ENCODE results near the gene ZMYND8.
"Not testable (repeated sequence)": the region's sequence is repeated elsewhere in the genome, so short reads cannot be mapped to it uniquely, and the experiment has no call there.

The ZMYND8 gene

DNA sequence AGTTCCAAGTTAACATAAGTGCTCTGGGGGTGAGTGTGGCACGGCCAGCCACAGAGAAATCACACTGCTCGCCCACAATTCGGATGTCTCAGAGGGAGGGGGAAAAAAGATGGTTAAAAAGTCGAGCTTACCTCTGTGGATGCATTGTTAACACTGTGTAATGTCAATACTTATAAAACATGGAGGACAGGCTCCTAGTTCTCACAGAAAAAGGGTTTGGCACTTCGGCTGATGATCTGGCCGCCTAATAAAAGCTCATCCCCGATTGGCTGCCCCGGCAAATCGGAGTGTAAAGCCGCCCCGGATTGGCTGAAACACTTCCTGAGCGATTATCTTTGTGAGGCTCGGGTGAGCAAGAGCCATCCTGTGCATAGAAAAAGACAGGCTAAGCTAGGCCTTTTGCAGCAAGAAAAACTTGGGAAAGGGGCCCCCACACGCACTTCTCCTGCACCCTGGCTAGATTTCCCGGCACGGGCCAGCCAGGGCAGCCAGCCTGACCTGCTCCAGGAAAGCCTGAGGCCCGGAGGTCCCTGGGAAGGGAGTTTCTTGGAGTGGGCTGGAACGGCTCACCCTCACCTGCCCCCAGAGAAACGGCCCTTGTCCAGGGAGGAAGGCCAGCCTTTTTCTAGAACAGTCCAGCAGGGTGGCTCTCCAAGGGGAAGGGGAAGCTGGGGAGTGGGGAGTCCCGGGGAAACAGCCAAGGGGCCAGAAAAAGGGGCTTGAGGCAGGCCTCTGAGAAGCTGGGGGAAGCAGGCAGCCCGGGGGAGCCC, at the start of gene ZMYND8:
Gene ZMYND8, minus strand, starts transcription at position 174 of the 770 bp plus-strand sequence. Its CDS starts 29 bp downstream, at position 145.
- no peak for FAIRE-seq
- TF ChIP-seq POLR2A (IDR thresholded peaks at IDR 0.05; ENCODE audit: low read depth, low read length): peak; percentile 40
- DNase-seq (ENCODE audit: insufficient read length, low spot score): peak; percentile 61

DNA sequence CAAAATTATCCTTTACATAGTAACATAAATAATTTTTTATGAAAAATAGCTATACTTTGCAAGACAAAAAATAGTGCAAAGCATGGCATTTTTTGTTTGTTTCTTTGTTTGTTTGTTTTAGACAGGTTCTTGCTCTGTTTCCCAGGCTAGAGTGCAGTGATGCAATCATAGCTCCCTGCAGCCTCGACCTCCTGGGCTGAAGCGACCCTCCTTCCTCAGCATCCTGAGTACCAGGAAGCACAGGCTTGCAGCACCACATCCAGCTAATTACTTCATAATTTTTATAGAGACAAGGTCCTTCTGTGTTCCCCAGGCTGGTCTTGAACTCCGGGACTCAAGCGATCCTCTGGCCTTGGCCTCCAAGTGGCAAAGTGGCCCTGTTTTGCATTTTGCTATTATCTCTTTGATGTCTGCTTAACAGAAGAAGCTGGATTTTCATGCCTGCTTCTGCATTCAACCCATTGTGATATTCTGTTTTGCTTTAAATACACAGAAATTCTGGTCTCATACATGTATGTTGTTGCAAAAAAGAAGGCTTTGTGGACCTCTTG, 49.4 kb upstream of the ZMYND8 start:
- FAIRE-seq (no peak), DNase-seq (ENCODE audit: insufficient read length, low spot score) (no peak)
- TF ChIP-seq POLR2A (IDR thresholded peaks at IDR 0.05; ENCODE audit: low read depth, low read length): no peak

GRCh38 chr20:47400685-47401084, 44.2 kb upstream of the ZMYND8 start:
- TF ChIP-seq POLR2A (IDR thresholded peaks at IDR 0.05; ENCODE audit: low read depth, low read length): no peak
- DNase-seq (ENCODE audit: insufficient read length, low spot score) (peak; percentile 21), FAIRE-seq (no peak)

DNA sequence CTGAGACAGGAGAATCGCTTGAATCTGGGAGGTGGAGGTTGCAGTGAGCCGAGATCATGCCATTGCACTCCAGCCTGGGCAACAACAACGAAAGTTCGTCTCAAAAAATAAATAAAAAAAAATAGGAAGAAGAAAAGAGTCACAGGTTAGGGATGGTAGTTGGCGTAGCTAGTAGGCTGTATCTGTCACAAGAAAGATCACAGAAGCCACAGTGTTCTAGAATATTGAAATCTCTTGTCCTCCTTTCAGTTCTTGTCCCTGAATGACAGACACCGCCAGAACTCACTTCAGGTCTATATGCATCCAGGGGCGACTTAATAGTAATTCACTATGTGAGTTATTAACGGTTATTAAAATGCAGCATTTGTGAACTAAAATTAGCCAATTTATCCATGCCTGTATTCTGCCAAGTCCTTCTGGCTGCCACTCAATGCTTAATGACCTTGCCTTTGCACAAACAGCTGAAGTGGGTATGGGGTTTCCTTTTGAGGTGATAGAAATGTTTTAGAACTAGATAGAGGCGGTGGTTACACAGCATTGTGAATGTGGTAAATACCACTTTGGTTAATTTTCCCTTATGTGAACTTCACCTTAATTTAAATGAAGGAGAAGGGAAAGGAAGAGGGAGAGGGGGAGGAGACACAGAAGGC, 41.3 kb upstream of the ZMYND8 start:
- TF ChIP-seq POLR2A (IDR thresholded peaks at IDR 0.05; ENCODE audit: low read depth, low read length): no peak
- no peak for DNase-seq (ENCODE audit: insufficient read length, low spot score)
- FAIRE-seq: no peak

DNA sequence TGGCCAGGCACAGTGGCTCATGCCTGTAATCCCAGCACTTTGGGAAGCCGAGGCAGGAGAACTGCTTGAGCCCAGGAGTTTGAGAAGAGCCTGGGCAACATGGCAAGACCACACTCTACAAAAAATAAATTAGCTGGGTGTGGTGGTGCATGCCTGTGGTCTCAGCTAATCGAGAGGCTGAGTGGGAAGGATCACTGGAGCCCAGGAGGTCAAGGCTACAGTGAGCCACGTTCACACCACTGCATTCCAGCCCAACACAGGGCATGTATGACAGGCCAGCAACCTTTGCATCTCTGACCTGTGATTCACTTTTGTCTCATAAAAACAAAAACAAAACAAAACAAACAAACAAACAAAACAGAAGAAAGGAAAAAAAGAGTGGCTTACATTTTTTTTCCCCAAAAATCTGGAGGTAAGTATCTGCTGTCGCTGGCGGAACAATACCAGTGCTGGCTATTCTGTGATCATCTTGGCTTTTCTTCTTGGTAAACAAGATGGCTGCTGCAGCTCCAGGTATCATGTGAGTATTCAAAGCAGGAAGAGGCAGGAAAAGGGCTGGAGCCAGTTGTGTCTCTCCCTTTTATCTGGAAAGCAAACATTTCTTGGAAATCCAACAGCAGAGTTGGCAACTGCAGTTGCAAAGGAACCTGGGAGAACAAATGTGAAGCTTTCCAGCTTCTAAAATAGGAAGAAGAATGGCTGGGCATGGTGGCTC, 40.4 kb upstream of the ZMYND8 start:
- DNase-seq (ENCODE audit: insufficient read length, low spot score) (no peak), FAIRE-seq (no peak)
- no peak for TF ChIP-seq POLR2A (IDR thresholded peaks at IDR 0.05; ENCODE audit: low read depth, low read length)

- not testable (repeated sequence) for DNase-seq (ENCODE audit: insufficient read length, low spot score); FAIRE-seq
Measured at GRCh38 chr20:47393796-47394514, 37.5 kb upstream of the ZMYND8 start.

DNA sequence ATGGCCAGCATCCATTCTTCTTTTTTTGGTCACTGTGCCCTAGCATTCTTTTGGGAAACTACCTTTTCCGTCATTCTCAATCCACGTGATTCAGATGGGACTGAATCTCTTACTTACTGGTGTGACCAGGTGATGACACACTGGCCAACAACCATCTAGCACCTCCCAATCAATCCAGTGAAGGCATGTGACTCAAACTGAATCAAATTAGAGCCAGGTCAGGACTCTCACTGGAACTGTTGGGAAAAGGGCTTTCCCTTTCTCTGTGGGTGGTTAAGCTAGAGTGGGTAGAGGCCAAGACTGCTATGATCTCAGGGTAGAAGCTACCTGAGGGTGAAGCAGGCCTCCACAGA, 36.2 kb upstream of the ZMYND8 start:
- FAIRE-seq (no peak), DNase-seq (ENCODE audit: insufficient read length, low spot score) (peak; percentile 49)
- no peak for TF ChIP-seq POLR2A (IDR thresholded peaks at IDR 0.05; ENCODE audit: low read depth, low read length)

DNA sequence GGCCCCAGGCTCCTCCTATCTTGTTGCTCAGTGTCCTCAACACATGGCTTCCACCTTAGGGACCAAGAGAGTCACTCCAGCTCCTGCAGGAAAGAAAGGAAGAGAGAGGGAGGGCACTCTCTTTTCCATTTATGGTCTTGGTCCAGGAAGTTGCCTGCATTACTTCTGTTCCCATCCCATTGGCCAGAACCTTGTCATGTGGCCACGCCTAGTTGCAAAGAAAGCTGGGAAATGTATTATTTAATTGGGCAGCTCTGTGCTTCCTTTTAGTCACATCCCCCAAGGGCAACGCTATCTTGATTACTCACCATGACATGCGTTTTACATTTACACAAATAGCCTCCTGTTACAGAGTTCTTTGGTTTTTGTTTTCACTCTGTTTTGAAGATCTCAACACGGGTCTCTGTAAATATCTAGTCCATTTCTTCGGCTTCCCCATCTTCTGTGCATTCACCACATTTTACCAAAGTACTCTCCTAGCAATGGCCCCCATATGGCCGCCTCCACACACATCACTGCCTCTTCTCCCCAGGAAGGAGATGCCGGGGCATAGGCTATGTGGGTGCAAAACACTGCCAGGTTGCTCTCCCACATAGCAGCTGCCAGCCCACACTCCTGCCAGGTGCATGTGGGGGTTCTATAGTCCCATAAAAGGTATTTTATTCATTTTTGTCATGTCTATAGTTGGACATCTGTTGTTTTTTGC, 35.7 kb upstream of the ZMYND8 start:
- DNase-seq (ENCODE audit: insufficient read length, low spot score): peak; percentile 57
- no peak for TF ChIP-seq POLR2A (IDR thresholded peaks at IDR 0.05; ENCODE audit: low read depth, low read length)
- peak; percentile 11 for FAIRE-seq

DNA sequence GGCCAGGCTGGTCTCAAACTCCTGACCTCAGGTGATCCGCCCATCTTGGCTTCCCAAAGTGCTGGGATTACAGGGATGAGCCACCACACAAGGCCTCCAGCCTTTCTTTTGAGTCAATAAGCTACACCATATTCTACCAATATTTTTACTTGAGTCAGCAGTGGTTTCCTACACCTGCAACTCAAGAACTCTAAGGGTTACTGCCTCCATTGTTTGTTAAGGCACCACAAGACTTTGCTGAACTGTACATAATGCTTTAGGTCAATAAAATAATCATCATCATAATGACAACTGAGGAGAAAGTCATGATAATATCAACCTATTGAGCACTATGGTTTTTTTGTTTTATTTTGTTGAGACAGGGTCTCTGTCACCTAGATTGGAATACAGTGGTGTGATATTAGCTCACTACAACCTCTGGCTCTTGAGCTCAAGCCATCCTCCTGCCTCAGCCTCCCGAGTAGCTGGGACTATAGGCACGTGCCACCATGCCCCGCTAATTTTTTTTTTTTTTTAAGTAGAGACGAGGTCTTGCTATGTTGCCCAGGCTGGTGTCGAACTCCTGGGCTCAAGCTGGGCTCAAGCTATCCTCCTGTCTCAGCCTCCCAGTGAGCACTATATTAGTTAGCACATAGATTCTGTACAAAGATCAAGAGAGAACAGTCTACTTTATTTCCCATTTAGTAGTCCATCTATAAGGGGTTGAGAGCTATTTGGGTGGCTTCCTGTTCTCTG, 34.9 kb upstream of the ZMYND8 start:
- TF ChIP-seq POLR2A (IDR thresholded peaks at IDR 0.05; ENCODE audit: low read depth, low read length): no peak
- DNase-seq (ENCODE audit: insufficient read length, low spot score): no peak
- FAIRE-seq: no peak

GRCh38 chr20:47389867-47390347, 33.4 kb upstream of the ZMYND8 start:
- no peak for DNase-seq (ENCODE audit: insufficient read length, low spot score)
- no peak for FAIRE-seq
- TF ChIP-seq POLR2A (IDR thresholded peaks at IDR 0.05; ENCODE audit: low read depth, low read length): no peak

- not testable (repeated sequence) for FAIRE-seq; DNase-seq (ENCODE audit: insufficient read length, low spot score)
Measured at GRCh38 chr20:47385968-47386367, 29.5 kb upstream of the ZMYND8 start.

GRCh38 chr20:47382746-47383415, 26.4 kb upstream of the ZMYND8 start:
- DNase-seq (ENCODE audit: insufficient read length, low spot score) (no peak), FAIRE-seq (no peak)
- TF ChIP-seq POLR2A (IDR thresholded peaks at IDR 0.05; ENCODE audit: low read depth, low read length): no peak

Measured in H54 (cell line).